ENCODE measurements around the gene TTBK2.
A peak's percentile ranks its signal among the peaks of the same experiment; 100 is the strongest.

Gene TTBK2

GRCh38 chr15:42933886-42934667, 13.5 kb upstream of the TTBK2 start:
- no peak for TF ChIP-seq CTCF (IDR thresholded peaks at IDR 0.05; ENCODE audit: extremely low read depth, missing control alignments)
- no peak for DNase-seq (ENCODE audit: low spot score)

GRCh38 chr15:42932833-42933515, 12.4 kb upstream of the TTBK2 start:
- no peak for DNase-seq (ENCODE audit: low spot score)
- TF ChIP-seq CTCF (IDR thresholded peaks at IDR 0.05; ENCODE audit: extremely low read depth, missing control alignments): no peak

GRCh38 chr15:42931702-42932486, 11.3 kb upstream of the TTBK2 start:
- no peak for TF ChIP-seq CTCF (IDR thresholded peaks at IDR 0.05; ENCODE audit: extremely low read depth, missing control alignments)
- DNase-seq (ENCODE audit: low spot score): no peak

- TF ChIP-seq CTCF (IDR thresholded peaks at IDR 0.05; ENCODE audit: extremely low read depth, missing control alignments): no peak
- DNase-seq (ENCODE audit: low spot score): no peak
Measured at GRCh38 chr15:42929306-42929848, 8.8 kb upstream of the TTBK2 start.

GRCh38 chr15:42921342-42921731, 759 bp upstream of the TTBK2 start:
- DNase-seq (ENCODE audit: low spot score): peak; percentile 22
- no peak for TF ChIP-seq CTCF (IDR thresholded peaks at IDR 0.05; ENCODE audit: extremely low read depth, missing control alignments)

GRCh38 chr15:42919799-42920518, 619 bp downstream of the TTBK2 start:
- peak; percentile 18 for DNase-seq (ENCODE audit: low spot score)
- no peak for TF ChIP-seq CTCF (IDR thresholded peaks at IDR 0.05; ENCODE audit: extremely low read depth, missing control alignments)
